ENCODE data around the gene CCL13. TPM values are rescaled to one million over a fixed set of nuclear protein-coding genes. Genes with fewer than 3 reads are reported as not detected.

Gene CCL13
- total and polyA plus RNA-seq, 12 donors: 0.17 to 17.6 (median 2.0) TPM

GRCh38 chr17:34361478-34362061, 5.3 kb downstream of the CCL13 start:
- no peaks in the 10 kb centered on the region for H3K36me3 ChIP-seq (replicated peaks in 1 of 2)
- H3K27me3 ChIP-seq: no peaks in the 10 kb centered on the region
- no peak overlapping the region for H3K4me3 ChIP-seq
- no peak overlapping the region for H3K27ac ChIP-seq
- H3K4me1 ChIP-seq (replicated peaks in 1 of 2): peaks cover 0 to 3% of the 10 kb centered on the region in 2 donors
- WGBS, 4 donors: 21 to 23% (median 23%) methylated on average over 8 of the region's 8 CpGs
- TF ChIP-seq CTCF (IDR thresholded peaks at IDR 0.05): peak; percentile 97 to 100 (median 100)
- no peak for TF ChIP-seq POLR2A (IDR thresholded peaks at IDR 0.05)
- intact Hi-C loops (cut with DNase I): loop anchor here in 1 of 2 donors (5.0 kb wide), 2 partner anchors 54 to 164 kb away; no protein-coding TSS in a partner anchor
- H3K9me3 ChIP-seq (replicated peaks in 1 of 3): no peaks in the 10 kb centered on the region
- peak; percentile 85 to 96 (median 87) for DNase-seq

- no peak within 1 kb of the TSS for H3K4me3 ChIP-seq
- no peaks in the 10 kb centered on the region for H3K36me3 ChIP-seq (replicated peaks in 1 of 2)
- intact Hi-C loops (cut with DNase I): loop anchor here in 1 of 2 donors (5.0 kb wide), 2 partner anchors 56 to 166 kb away; no protein-coding TSS in a partner anchor
- no peaks in the 10 kb centered on the region for H3K4me1 ChIP-seq (replicated peaks in 1 of 2)
- TF ChIP-seq POLR2A (IDR thresholded peaks at IDR 0.05): no peak
- no peak for TF ChIP-seq CTCF (IDR thresholded peaks at IDR 0.05)
- H3K9me3 ChIP-seq (replicated peaks in 1 of 3): no peaks in the 10 kb centered on the region
- WGBS, 4 donors: 45 to 54% (median 48%) methylated on average over 4 to 5 of the region's 5 CpGs
- no peaks in the 10 kb centered on the region for H3K27me3 ChIP-seq
- no peak for DNase-seq
- H3K27ac ChIP-seq: no peak within 1 kb of the TSS
Measured at GRCh38 chr17:34363183-34363661, 6.9 kb downstream of the CCL13 start, which contains the start of gene CCL1. Gene CCL1 (minus strand): TSS chr17:34363233. CDS start chr17:34363161, 72 bp downstream.

- intact Hi-C loops (cut with DNase I): loop anchor here in 1 of 2 donors (5.0 kb wide), 2 partner anchors 57 to 167 kb away; no protein-coding TSS in a partner anchor
- H3K4me3 ChIP-seq: no peak overlapping the region
- WGBS, 4 donors: 81 to 100% (median 92%) methylated on average over 2 of the region's 2 CpGs
- no peak for TF ChIP-seq POLR2A (IDR thresholded peaks at IDR 0.05)
- TF ChIP-seq CTCF (IDR thresholded peaks at IDR 0.05): no peak
- H3K4me1 ChIP-seq (replicated peaks in 1 of 2): no peaks in the 10 kb centered on the region
- no peaks in the 10 kb centered on the region for H3K36me3 ChIP-seq (replicated peaks in 1 of 2)
- no peak overlapping the region for H3K27ac ChIP-seq
- no peak for DNase-seq
- no peaks in the 10 kb centered on the region for H3K9me3 ChIP-seq (replicated peaks in 1 of 3)
- H3K27me3 ChIP-seq: no peaks in the 10 kb centered on the region
Measured at GRCh38 chr17:34364751-34365150, 8.5 kb downstream of the CCL13 start.

- H3K27ac ChIP-seq: no peak overlapping the region
- H3K27me3 ChIP-seq: no peaks in the 10 kb centered on the region
- no peaks in the 10 kb centered on the region for H3K4me1 ChIP-seq (replicated peaks in 1 of 2)
- DNase-seq: no peak
- no peak overlapping the region for H3K4me3 ChIP-seq
- no peaks in the 10 kb centered on the region for H3K36me3 ChIP-seq (replicated peaks in 1 of 2)
- H3K9me3 ChIP-seq (replicated peaks in 1 of 3): no peaks in the 10 kb centered on the region
- 43 to 65% (median 49%) methylated on average over 2 of the region's 2 CpGs for WGBS, 4 donors
- intact Hi-C loops (cut with DNase I): no loop called here
- TF ChIP-seq CTCF (IDR thresholded peaks at IDR 0.05) (no peak), POLR2A (IDR thresholded peaks at IDR 0.05) (no peak)
Measured at GRCh38 chr17:34365340-34365739, 9.1 kb downstream of the CCL13 start.

Measured in adrenal gland (tissue), 12 donors.